HL-60 (cell line): ENCODE measurements around the gene NNT.

Experiments used
- DNase-seq, 2 experiments: peaks; one replicate each; pipeline ENCODE4 v3.0.0-alpha.2; 2010 to 2020; ENCODE audit warnings: low read depth in 1 of 2, low spot score in 1 of 2
- H3K27ac ChIP-seq: fragments of 250-450 bp; sonication (Bioruptor Pico); replicated peaks from 2 replicates; pipeline ENCODE4 v1.5.1; 2020; ENCODE audit warnings: mild to moderate bottlenecking, moderate library complexity
- H3K27me3 ChIP-seq: fragments of 250-450 bp; sonication (Bioruptor Pico); 2 replicates; pipeline ENCODE4 v1.5.1; 2021; ENCODE audit warnings: mild to moderate bottlenecking, moderate library complexity; ENCODE audit not compliant: insufficient read depth, poor library complexity, severe bottlenecking
- H3K4me3 ChIP-seq: replicated peaks from 2 replicates; pipeline ENCODE4 v1.5.1; 2011; ENCODE audit warnings: mild to moderate bottlenecking, control low read depth, low read length; ENCODE audit not compliant: insufficient read depth
- CTCF ChIP-seq: IDR thresholded peaks from one replicate; pipeline ENCODE4 v1.5.1; 2011; ENCODE audit warnings: low read length, control low read depth, inconsistent platforms; ENCODE audit not compliant: insufficient read depth
- GABPA ChIP-seq: IDR thresholded peaks from 2 replicates; pipeline ENCODE4 v1.6.1; 2012; ENCODE audit warnings: low read depth
- POLR2AphosphoS5 ChIP-seq: IDR thresholded peaks from 2 replicates; pipeline ENCODE4 v1.6.1; 2012; ENCODE audit warnings: low read depth
- REST ChIP-seq: IDR thresholded peaks from 2 replicates; pipeline ENCODE4 v1.6.1; 2012; ENCODE audit warnings: low read depth; ENCODE audit not compliant: insufficient replicate concordance
- SPI1 ChIP-seq: IDR thresholded peaks from 2 replicates; pipeline ENCODE4 v1.6.1; 2012; ENCODE audit warnings: low read depth, mild to moderate bottlenecking, borderline replicate concordance

The NNT gene

GRCh38 chr5:43627028-43627427, 24.0 kb downstream of the NNT start:
- peak; percentile 35 for TF ChIP-seq CTCF
- no peak for TF ChIP-seq POLR2AphosphoS5
- peak in 1 of 2 experiments; percentile 60 for DNase-seq

GRCh38 chr5:43631182-43631910, 28.4 kb downstream of the NNT start:
- H3K4me3 ChIP-seq: no peak overlapping the region
- TF ChIP-seq CTCF: peak; percentile 63
- no peak for TF ChIP-seq SPI1
- peak; percentile 31 to 74 for DNase-seq
- no peak overlapping the region for H3K27ac ChIP-seq
- H3K27me3 ChIP-seq: no peaks in the 10 kb centered on the region

More at GRCh38 chr5:43627028-43627427, 24.0 kb downstream of the NNT start:
- Histone ChIP-seq H3K27me3 (no peaks in the 10 kb centered on the region), H3K27ac (no peak overlapping the region), H3K4me3 (no peak overlapping the region)

GRCh38 chr5:43634621-43635020, 31.6 kb downstream of the NNT start:
- Histone ChIP-seq H3K4me3 (no peak overlapping the region), H3K27me3 (no peaks in the 10 kb centered on the region), H3K27ac (no peak overlapping the region)
- DNase-seq: peak; percentile 36 to 41
- TF ChIP-seq POLR2AphosphoS5 (no peak), CTCF (no peak), REST (no peak), SPI1 (no peak), GABPA (no peak)

GRCh38 chr5:43635374-43635773, 32.4 kb downstream of the NNT start:
- DNase-seq: no peak
- Histone ChIP-seq H3K27me3 (no peaks in the 10 kb centered on the region), H3K27ac (no peak overlapping the region), H3K4me3 (no peak overlapping the region)
- no peak for TF ChIP-seq SPI1
- TF ChIP-seq REST: no peak
- no peak for TF ChIP-seq GABPA
- no peak for TF ChIP-seq POLR2AphosphoS5
- TF ChIP-seq CTCF: no peak
